Loucy (cell line): ENCODE data around the gene ARHGAP15.

Experiments used
- H2AFZ ChIP-seq: fragments of 200-600 bp; sonication (generic); 2 replicates; pipeline ENCODE4 v1.6.0; 2016; ENCODE audit warnings: antibody characterized with exemption, mild to moderate bottlenecking, low read length, moderate library complexity
- H3F3A ChIP-seq: fragments of 200-600 bp; 2 replicates; pipeline ENCODE4 v1.6.0; 2016; ENCODE audit warnings: antibody characterized with exemption, low read depth, mild to moderate bottlenecking
- H3K27me3 ChIP-seq: fragments of 200-600 bp; sonication (generic); 2 replicates; pipeline ENCODE4 v1.6.1; 2014; ENCODE audit warnings: low read length, mild to moderate bottlenecking; ENCODE audit not compliant: insufficient read depth, poor library complexity, severe bottlenecking
- H3K36me3 ChIP-seq: fragments of 200-600 bp; sonication (generic); 2 replicates; pipeline ENCODE4 v1.6.1; 2016; ENCODE audit warnings: low read length; ENCODE audit not compliant: insufficient read depth
- H3K4me1 ChIP-seq: fragments of 200-600 bp; sonication (generic); 2 replicates; pipeline ENCODE4 v1.5.1; 2014; ENCODE audit warnings: low read length, mild to moderate bottlenecking; ENCODE audit not compliant: insufficient read depth, poor library complexity, severe bottlenecking
- H3K4me2 ChIP-seq: fragments of 200-600 bp; sonication (generic); 2 replicates; pipeline ENCODE4 v1.6.0; 2014; ENCODE audit warnings: antibody characterized with exemption, low read length, low read depth, mild to moderate bottlenecking; ENCODE audit not compliant: poor library complexity, severe bottlenecking
- H3K4me3 ChIP-seq: fragments of 200-600 bp; sonication (generic); 2 replicates; pipeline ENCODE4 v1.5.1; 2014; ENCODE audit warnings: low read length, mild to moderate bottlenecking, mixed read lengths; ENCODE audit not compliant: poor library complexity, severe bottlenecking
- H3K79me2 ChIP-seq: fragments of 200-600 bp; sonication (generic); 2 replicates; pipeline ENCODE4 v1.6.1; 2014; ENCODE audit warnings: low read length; ENCODE audit not compliant: insufficient read depth
- H3K9ac ChIP-seq: fragments of 200-600 bp; sonication (generic); 2 replicates; pipeline ENCODE4 v1.6.0; 2014; ENCODE audit warnings: mild to moderate bottlenecking, low read depth, low read length, moderate library complexity; ENCODE audit not compliant: poor library complexity, severe bottlenecking
- H3K9me2 ChIP-seq: fragments of 200-600 bp; sonication (generic); replicated peaks from 2 replicates; pipeline ENCODE4 v1.6.1; 2016; ENCODE audit warnings: low read depth, low read length, mixed read lengths
- H3K9me3 ChIP-seq: fragments of 200-600 bp; sonication (generic); 2 replicates; pipeline ENCODE4 v1.6.1; 2014; ENCODE audit warnings: mild to moderate bottlenecking, antibody characterized with exemption, low read length, low read depth; ENCODE audit not compliant: insufficient read depth
- H4K20me1 ChIP-seq: fragments of 200-600 bp; sonication (generic); 2 replicates; pipeline ENCODE4 v1.6.0; 2014; ENCODE audit warnings: antibody characterized with exemption, low read length, mild to moderate bottlenecking; ENCODE audit not compliant: insufficient read depth, poor library complexity, severe bottlenecking
- CTCF ChIP-seq: fragments of 200-600 bp; sonication (generic); conservative IDR thresholded peaks from 2 replicates; pipeline ENCODE4 v1.5.1; 2014; ENCODE audit warnings: mild to moderate bottlenecking, antibody characterized with exemption, low read length
- EZH2phosphoT487 ChIP-seq: fragments of 200-600 bp; IDR thresholded peaks from 2 replicates; pipeline ENCODE4 v1.6.1; 2018; ENCODE audit warnings: antibody characterized with exemption, mild to moderate bottlenecking, moderate library complexity, borderline replicate concordance

ARHGAP15 gene

GRCh38 chr2:143433840-143434239 lies 304.6 kb downstream of the ARHGAP15 start:
- Histone ChIP-seq H3K4me3 (no peak overlapping the region), H3K27me3 (no peaks in the 10 kb centered on the region), H3K4me1 (peaks cover 9% of the 10 kb centered on the region), H3K9me2 (no peaks in the 10 kb centered on the region), H3K4me2 (no peak overlapping the region), H3K9ac (no peak overlapping the region), H3K9me3 (no peaks in the 10 kb centered on the region), H3K79me2 (peaks cover 14% of the 10 kb centered on the region; the same call in 1 of the 2 replicates), H3K36me3 (peaks cover 36% of the 10 kb centered on the region), H4K20me1 (peaks cover 16% of the 10 kb centered on the region), H3F3A (0 out of 2 replicates have a peak, but pooled peaks cover 3% of the 10 kb centered on the region), H2AFZ (no peak overlapping the region)
- TF ChIP-seq EZH2phosphoT487 (no peak), CTCF (no peak)

GRCh38 chr2:143434445-143434844 lies 305.2 kb downstream of the ARHGAP15 start:
- 0 out of 2 replicates have a peak, but pooled peaks cover 3% of the 10 kb centered on the region for H3F3A ChIP-seq
- H3K4me3 ChIP-seq: no peak overlapping the region
- TF ChIP-seq CTCF: no peak
- TF ChIP-seq EZH2phosphoT487: no peak
- peaks cover 14% of the 10 kb centered on the region; the same call in 1 of the 2 replicates for H3K79me2 ChIP-seq
- peaks cover 38% of the 10 kb centered on the region for H3K36me3 ChIP-seq
- H3K9ac ChIP-seq: no peak overlapping the region
- H4K20me1 ChIP-seq: peaks cover 16% of the 10 kb centered on the region
- no peaks in the 10 kb centered on the region for H3K9me3 ChIP-seq
- no peak overlapping the region for H2AFZ ChIP-seq
- no peaks in the 10 kb centered on the region for H3K9me2 ChIP-seq
- no peak overlapping the region for H3K4me2 ChIP-seq
- no peaks in the 10 kb centered on the region for H3K27me3 ChIP-seq
- peaks cover 9% of the 10 kb centered on the region for H3K4me1 ChIP-seq

GRCh38 chr2:143435131-143435530 lies 305.9 kb downstream of the ARHGAP15 start:
- Histone ChIP-seq H4K20me1 (peaks cover 16% of the 10 kb centered on the region), H3K4me3 (no peak overlapping the region), H3K9me3 (no peaks in the 10 kb centered on the region), H3K9ac (no peak overlapping the region), H3K79me2 (peaks cover 14% of the 10 kb centered on the region; the same call in 1 of the 2 replicates), H3F3A (0 out of 2 replicates have a peak, but pooled peaks cover 3% of the 10 kb centered on the region), H3K4me1 (peaks cover 9% of the 10 kb centered on the region), H3K4me2 (no peak overlapping the region), H3K9me2 (no peaks in the 10 kb centered on the region), H3K27me3 (no peaks in the 10 kb centered on the region), H2AFZ (no peak overlapping the region), H3K36me3 (peaks cover 43% of the 10 kb centered on the region)
- TF ChIP-seq CTCF (no peak), EZH2phosphoT487 (no peak)
